NCI-H446 treated with DMSO at 0.1 percent for 48 hours (cell line): Measurements from ENCODE around the gene LMO2.

Source experiments
- DNase-seq: peaks from one replicate; lab custom pipeline; 2025; lab: John Stamatoyannopoulos, UW

LMO2 gene

DNA sequence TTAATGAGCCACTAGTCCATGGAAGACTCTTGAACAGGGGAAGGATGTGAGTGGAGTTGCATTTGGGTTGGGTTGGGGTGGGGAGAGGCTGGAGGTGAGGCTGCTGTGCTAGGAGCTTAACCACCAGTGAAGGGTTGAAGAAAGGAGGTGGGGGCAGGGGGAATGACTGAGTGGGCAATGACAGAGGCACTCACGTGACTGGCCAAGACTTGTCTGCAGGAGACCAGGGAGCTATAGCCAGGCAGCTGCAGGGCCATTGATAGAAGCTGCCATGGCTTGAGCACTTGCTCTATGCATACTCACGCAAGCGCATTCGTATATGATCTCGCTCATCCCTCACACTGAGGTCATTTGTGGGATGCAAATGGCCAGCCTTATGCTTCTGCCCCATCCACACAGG lies 4.0 kb downstream of the LMO2 start:
- DNase-seq: no peak

DNA sequence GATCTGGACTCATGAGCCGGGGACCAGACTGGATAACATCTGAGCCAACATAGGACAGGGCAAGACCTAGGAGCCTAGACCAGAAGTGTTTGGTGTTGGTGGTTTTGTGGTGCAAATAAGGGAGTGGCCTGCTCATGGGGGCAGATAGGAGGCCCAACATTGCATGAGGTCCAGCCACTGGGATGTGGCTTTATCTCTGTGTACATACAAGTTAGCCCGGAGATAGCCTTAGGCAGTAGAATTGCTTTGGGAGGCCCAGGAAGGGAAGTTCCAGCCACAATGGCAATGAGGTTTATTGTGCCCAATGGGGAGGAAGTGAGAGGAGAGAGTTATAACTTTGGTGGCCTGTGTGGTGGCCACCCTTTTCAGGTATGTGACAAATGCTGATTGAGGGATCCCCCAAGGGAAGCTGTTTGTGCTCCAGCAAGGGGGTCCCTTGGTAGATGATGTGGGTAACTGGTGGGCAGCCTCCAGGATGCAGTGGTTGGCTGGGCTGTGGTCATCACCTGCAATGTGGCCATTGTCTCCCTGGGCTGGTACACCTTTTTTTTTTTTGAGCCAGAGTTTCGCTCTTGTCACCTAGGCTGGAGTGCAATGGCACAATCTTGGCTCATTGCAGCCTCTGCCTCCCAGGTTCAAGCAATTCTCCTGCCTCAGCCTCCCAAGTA lies 6.4 kb downstream of the LMO2 start:
- no peak for DNase-seq

DNA sequence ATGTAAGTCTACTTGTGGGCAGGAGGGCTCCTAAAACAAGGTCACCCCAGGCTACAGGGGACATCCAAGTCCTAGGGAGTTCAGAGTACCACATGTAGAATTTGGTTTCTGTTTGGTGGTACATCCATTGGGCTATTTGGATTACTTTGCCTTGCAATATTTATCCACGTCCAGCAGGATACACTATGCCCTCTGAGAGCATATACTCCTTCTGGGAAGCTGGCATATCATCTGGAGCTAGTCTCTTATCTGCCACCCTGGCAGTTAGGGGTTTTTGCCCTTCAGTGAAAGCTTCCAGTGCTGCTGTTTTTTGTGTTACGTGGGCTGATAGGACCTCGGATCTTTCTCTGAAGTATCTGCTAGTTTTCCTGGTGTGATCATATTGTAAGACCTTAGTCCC lies 7.3 kb downstream of the LMO2 start:
- DNase-seq: no peak

DNA sequence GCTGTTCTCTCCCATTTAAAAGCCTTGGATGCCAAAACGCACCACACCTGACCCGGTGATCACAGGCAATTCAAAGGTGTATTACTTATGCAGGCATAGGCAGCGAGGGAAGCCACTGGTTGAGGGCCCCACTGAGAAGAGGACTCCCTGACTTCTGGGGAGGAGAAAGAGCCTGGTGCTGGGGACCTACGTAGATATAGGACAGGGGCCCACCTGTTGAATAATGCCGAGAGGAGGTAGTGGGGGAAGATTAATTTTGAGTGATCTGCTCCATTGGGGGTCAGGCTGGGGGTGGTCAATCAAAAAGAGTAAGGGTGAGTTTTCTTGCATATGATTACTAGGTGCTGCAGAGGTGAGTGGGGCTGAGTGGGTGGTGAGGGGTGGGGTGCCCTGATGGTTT lies 7.8 kb downstream of the LMO2 start:
- no peak for DNase-seq

DNA sequence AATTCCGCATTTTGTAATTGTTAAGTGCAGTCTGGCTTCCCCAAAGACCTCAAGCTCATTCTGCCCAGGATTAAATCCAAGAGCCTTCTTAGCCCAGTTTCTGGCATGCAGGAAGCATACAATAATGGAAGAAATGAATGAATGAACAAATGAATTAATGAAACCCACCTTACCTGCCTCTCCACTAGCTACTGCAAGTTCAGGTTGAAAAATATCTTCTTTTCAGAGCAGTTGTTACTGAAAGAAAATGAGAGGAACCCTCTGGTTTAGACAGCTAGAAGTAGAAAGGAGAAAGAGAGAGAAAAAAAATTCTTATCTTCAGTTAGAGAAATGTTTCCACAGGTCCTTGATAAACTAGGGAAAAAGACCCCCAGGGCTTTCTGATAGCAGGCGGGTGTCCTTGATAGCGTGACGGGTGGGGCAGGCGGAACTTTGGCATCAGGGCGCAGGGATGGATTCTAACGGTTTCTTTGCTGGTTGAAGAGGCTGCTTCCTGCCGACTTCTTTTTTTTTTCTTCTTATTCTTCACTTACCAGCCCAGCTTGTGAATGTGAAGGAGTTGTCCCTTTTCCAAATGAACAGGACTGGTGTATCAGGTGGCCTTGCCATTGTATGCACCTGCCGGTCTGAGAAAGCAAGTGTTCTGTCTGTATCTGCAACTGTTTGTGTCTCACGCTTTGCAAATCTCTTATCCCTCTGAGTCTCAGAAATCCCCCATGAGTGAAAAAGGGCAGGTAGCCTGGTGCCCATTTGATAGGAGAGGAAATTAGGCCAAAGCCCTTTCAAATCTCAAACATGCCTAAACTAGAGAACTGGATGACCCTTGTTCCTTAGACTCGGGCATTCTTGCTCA lies 10.0 kb downstream of the LMO2 start:
- DNase-seq: no peak

DNA sequence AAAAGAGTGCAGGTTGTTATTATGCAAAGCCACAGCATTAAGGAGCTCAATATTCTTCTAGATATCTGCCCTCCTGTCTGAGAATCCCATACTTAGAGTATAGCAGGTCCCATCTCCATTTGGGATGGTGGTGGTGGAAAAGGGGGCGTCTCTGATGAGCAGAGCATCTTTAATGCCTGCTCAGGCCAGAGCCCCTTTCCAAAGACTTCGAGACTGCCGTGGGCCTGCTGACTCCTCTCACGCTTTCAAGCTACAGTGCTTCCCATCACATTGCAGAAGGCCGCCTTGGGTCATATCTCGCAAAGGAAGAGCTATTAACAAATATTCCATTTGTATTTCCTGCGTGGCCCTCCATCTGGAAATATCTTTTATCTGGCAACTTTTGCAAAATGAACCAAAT lies 10.9 kb downstream of the LMO2 start:
- DNase-seq: no peak

DNA sequence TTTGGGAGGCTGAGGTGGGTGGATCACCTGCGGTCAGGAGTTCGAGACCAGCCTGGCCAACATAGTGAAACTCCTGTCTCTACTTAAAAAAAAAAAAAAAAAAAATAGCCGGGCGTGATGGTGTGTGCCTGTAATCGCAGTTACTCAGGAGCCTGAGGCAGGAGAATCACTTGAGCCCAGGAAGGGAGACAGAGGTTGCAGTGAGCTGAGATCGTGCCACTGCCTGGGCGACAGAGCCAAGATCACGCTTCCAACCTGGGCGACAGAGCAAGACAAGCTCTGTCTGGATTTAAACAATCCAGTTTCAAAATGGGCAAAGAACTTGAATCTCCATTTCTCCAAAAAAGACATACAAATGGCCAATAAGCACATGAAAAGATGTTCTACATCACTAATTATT lies 12.5 kb downstream of the LMO2 start:
- no peak for DNase-seq

DNA sequence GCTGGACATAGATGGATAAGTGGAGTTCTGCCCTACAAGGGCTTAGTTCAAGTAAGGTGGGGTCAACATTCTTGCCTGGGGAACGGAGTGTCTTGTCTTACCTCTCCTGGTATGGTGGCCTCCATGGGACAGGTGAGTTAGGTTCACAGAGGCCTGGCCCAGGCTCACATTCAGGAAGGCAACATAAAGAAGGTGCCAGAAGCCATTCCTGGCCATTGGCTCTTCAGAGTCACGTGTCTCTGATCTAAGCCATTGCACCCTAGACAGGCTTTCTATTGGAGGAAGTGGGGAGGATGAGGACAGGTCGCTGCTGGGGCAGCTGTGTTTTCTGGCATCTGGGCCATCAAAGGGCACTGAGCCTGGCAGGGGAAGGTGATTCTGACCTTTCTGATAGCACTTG lies 14.8 kb downstream of the LMO2 start:
- DNase-seq: no peak

DNA sequence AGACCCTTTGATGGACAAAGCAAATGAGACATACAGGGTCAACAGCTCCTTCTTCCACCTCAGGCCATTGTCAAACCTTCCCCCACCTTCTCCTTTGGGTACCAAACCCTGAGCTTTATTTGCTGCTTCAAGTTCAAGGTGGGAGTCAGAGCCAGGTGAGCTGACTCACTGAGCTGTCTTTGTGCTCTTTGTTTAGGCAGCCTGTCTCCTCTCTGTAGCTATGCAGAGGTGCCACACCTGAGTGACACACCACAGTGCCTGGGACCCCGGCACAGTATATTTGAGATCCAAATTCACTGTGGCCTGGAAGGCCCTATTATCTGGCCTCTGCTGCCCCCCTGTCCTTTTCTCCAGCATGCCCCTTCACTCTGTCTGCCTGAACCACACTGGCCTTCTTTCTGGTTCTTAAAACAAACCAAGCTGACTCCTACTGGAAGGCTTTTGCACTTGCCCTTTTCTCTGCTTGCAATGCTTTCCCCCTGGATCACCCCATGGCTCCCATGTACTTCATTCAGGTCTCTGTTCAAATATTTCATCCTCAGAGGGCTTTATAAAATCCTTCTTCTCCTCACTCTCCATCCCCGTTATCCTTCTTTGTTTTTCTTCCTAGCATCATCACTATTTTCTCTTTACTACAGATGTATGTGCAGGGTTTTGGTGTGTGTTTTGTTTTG lies 16.1 kb downstream of the LMO2 start:
- DNase-seq: no peak

DNA sequence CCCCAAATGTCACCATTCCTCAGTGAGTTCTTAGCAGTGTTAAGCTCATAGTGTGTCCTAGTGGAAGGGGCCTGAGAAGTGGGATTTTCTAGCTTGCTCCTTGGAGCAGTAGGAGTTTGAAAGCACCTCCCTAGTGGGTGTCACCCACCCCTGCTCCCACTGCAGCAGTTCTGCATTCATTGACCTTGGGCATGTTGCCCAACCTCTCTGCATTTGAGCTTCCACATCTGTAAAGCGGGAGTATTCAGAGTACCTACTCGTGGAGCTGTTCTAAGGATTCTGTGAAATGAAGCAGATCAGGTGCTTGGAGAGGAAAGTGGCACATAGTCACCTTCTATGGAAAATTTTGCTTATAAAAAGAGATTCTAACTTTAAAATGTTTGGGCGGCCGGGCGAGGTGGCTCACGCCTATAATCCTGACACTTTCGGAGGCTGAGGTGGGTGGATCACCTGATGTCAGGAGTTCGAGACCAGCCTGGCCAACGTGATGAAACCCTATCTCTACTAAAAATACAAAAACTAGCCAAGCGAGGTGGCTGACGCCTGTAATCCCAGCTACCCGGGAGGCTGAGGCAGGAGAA lies 16.9 kb downstream of the LMO2 start:
- no peak for DNase-seq

DNA sequence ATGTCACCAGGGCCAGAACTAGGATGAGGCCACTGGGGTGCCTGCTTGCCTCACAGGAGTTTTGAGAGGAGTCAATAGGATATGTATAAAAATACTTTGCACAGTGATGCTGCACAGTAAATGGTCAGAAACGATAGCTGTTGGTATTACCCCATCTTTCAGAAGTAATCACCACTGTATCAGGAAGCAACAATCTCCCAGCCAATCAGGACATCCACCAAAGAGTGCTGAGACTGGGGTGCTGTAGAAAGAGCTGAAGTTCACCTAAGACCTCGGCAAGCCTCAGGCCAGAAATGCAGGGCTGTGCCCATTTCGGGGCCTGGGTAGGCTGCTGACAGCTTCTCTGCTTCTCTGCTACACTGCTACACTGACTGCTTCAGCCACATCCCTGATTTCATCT lies 17.4 kb downstream of the LMO2 start:
- DNase-seq: no peak

DNA sequence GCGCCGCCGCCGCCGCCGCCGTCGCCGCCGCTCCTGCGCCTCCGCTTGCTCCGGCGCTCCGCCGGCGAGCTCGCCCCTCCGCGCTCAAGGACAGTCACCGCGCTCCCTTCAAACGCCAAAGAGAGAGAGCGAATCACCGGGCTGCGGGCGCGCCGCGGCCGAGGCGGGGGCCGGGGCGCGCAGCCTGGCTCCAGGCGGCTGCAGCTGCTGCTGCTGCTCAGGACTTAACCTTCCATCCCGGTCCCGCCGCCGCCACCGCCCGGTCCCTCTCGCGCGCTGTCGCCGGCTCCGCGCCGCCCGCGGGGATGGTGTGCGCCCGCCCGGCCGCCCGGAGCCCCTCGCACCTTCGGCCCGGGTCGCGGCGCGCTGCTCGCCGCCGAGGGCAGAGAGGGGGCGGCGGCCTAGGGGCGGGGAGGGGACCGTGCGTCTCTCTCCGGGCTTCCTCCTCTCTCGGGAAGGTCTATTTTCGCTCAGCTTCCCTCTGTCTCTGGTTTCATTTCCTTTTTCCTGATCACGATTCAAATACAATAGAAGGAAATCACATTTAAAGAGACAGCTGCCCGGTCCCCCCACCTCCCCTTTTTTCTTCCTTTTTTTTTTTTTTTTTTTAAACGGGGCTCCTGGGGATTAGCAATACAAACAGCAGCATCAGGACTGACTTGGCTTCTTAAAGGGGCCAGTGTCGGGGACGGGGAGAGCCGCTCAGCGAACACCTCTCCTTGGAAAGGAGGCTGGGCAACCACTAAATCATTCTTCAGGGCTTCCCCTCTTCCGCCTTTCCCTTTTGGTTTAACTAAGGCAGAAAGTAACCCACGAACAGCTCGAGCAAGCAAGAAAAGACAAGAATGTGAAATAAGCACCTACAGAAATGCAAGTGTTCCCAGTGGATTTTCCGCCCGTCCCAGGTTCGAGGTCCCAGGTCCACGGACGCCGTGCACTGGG lies 22.1 kb downstream of the LMO2 start:
- peak; percentile 32 for DNase-seq

DNA sequence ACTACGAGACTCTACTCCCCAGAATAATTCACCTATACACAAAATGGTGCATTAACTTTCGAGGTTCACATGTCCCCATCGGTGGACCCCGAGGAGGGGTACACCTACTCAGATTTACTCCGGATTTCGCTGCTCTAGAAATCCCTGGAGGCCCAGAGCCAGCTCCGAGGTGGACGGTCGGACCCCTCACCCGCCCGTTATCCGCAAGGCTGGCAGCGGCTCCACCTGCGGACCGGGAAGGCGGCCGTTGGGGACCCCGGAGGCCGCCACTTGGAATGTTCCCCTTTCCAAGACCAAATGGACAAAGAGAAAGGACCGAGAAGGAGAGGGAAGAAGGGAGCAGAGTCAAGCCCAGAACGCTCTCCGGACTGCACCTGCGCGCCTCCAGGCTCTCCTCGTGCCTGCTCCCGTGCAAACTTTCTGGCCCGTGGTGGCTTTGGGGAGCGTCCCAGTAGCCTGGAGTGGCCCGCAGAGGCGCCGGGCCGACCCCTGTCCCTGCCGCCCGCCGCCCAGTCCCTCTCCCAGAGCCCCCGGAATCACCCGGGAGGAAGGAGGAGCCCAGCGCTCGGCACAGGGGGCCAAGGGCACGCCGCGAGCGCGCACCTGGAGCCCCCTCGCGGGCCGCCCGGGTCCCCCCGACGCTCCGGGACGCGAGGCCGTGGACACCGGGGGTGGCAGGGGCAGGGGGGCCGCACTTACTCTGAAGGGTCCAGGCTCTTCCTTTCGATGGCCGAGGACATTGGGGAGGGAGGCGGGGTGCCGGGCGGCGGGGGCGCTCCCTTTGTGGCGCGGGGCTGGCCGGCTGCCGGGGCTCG lies 23.0 kb downstream of the LMO2 start:
- no peak for DNase-seq

DNA sequence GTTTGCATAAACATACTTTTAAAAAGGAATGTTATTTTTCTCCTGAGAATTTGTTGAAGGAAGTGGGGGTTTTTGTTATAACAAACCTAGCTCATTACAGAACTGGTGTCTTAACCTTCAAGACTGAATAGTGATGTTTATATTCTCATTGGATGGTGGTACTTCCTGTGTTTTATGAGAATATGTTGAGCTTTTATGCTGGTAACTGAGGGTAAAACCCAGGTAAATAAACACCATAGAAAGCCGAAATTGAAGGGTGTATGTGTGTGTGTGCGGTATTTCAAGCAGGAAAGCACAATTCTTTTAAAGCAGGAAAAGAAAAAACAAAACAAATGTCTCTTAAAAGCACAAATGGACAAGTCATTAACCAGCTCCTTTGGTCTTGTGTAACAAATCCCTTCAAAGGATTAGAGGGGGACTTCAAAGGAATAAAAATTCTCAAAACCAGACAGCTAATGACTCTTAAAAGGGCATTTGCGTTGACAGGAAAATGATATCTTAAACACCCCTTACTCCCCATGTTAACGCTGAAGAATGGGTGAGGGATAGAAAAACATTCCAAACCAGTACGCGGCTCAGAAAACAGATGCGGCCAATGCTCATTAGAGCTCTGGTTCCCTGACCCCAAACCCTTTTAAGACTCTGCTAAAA lies 23.8 kb downstream of the LMO2 start:
- DNase-seq: no peak

DNA sequence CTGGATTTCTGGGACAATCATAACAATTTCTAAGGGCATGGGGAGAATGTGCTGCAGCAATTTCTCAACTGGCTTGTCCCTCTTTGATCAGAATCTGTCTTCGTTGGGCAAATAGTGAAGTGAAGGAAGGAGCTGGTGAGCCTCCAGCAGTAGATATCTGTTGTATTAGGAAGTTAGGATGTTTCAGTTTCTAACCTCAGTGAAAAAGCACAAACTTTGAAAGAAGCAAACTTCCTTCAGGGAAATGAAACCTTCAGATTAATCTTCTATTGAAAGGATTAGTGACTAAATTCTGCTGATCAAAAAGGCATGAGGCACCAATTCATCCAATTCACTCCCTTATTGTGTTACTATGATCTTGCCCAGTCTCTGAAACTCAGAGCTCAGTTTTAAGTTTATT lies 24.3 kb downstream of the LMO2 start:
- no peak for DNase-seq

DNA sequence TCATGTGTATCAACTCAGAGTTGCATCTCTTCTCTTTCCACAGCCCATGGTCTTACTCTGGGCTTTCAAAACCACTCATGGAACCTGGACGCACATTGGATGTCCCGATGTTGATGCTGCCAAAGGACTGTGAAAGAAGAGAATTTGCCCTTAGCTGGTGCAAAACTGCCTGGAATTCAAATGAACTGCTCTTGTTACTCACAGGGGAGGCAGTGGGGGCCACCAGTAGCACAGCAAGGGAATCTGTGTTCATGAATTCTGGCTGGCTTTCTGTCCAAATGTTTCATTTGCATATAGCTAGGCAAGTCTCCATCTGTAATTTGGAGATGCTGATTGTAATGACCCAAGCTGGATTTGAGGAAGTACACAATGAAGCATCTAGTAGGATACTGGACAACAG lies 24.9 kb downstream of the LMO2 start:
- no peak for DNase-seq

DNA sequence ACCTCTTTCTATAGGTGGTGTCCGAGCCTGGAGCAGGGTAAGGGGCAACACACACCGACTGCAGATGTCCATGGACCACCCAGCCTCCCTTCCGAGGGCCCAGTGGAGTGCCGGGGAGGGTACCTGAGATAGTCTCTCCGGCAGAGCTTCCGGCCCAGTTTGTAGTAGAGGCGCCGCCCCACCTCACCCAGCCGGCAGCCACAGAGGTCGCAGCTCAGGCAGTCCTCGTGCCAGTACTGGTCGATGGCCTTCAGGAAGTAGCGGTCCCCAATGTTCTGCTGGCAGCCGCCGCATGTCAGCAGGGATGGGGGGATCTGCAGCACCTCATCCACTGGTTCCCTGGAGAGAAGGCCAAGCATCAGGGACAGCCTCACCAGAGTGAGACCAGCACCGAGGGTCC lies 27.4 kb downstream of the LMO2 start:
- no peak for DNase-seq

DNA sequence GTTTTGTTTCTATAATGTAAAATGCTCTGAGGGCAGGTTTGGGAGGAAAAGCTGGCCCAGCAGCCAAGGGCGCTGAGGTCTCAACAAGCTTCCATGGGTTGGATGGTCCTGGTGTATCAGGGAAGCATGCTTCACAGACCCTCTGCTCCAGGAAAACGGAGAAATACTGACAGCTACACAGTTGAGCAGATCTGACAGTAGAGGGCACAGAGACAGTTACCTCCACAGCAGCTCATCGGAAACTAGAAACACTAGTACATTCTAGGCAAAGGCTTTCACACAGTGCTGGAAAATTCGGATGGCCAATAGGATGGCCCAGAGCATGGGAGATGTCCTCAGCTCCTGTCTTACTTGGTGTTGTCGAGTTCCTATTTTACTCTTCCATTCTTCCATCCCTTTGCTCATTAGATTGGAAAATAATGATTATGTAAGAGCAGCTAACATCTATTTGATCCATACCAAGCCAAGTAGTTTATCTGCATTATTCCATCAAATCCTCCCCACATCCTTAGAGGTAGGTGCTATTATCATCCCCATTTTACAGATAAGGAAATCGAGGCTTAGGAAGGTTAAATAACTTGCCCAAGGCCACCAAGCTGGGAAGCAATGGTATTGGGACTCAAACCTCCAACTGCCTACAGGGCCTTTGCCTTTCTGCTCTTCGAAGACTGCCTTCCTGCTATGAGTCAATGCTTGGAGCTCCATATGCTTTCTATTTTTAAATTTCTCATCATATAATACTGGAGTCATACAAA lies 28.3 kb downstream of the LMO2 start:
- no peak for DNase-seq

DNA sequence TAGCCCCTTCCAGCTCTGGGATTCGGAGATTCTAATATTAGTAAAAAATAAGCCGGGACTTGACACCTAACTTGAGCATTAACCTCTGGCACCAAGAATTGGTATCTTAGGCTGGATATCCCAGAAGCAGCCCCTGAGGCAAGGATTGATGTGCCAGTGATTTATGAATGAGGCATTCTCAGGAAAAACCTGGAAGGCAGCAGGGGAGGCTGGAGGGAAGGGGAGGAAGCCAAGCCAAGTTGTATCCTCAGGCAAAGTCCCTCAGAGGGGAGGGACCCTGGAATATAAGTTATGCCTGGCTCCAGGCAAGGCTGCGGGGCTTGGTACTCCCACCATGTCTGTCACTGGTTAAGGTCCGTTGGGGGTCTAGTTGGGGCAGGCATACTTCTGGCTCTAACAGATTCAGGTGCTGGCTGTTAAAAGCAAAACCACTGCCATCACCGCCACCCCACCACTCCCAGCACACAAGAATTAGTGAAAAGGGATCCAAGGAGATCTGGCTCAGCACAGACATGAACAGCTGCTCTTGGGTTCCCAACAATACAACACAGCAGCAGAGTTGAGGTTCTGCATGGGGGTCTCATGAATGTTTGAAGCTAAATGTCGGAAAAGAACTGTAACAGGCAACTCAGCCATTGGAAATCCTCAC lies 29.8 kb downstream of the LMO2 start:
- peak; percentile 80 for DNase-seq
